CD4-positive, alpha-beta T cell treated with Interleukin-4 for 4 hours (primary cell): ENCODE measurements around the gene GSX2.
"Not testable (repeated sequence)": the region's sequence is repeated elsewhere in the genome, so short reads cannot be mapped to it uniquely, and the experiment has no call there.

Experiments
- DNase-seq: peaks from one replicate; pipeline ENCODE4 v3.0.0-alpha.2; 2020

GSX2 gene

GRCh38 chr4:54107951-54108748 is 8.2 kb downstream of the GSX2 start:
- DNase-seq, result no peak

GRCh38 chr4:54109241-54110018 is 9.5 kb downstream of the GSX2 start:
- no peak for DNase-seq

- DNase-seq, result no peak
Observed at GRCh38 chr4:54110019-54110416, 10.1 kb downstream of the GSX2 start.

- not testable (repeated sequence) for DNase-seq
Observed at GRCh38 chr4:54113206-54113605, 13.2 kb downstream of the GSX2 start.

- not testable (repeated sequence) for DNase-seq
Observed at GRCh38 chr4:54116246-54116645, 16.3 kb downstream of the GSX2 start.

- no peak for DNase-seq
Observed at GRCh38 chr4:54118850-54119589, 19.1 kb downstream of the GSX2 start.

GRCh38 chr4:54120518-54120917 is 20.6 kb downstream of the GSX2 start:
- no peak for DNase-seq

GRCh38 chr4:54127660-54128059 is 27.7 kb downstream of the GSX2 start:
- no peak for DNase-seq

GRCh38 chr4:54128694-54129093 is 28.7 kb downstream of the GSX2 start:
- DNase-seq, result not testable (repeated sequence)

GRCh38 chr4:54139332-54139731 is 39.4 kb downstream of the GSX2 start:
- no peak for DNase-seq

GRCh38 chr4:54140287-54140686 is 40.3 kb downstream of the GSX2 start:
- no peak for DNase-seq

- DNase-seq, result no peak
Observed at GRCh38 chr4:54144199-54144598, 44.2 kb downstream of the GSX2 start.

- DNase-seq, result no peak
Observed at GRCh38 chr4:54144661-54145171, 44.8 kb downstream of the GSX2 start.

GRCh38 chr4:54146139-54146538 is 46.2 kb downstream of the GSX2 start:
- no peak for DNase-seq

GRCh38 chr4:54149323-54149722 is 49.4 kb downstream of the GSX2 start:
- no peak for DNase-seq
